Measurements from ENCODE around the gene ZNF319. TPM values are rescaled to one million over a fixed set of nuclear protein-coding genes. Genes with fewer than 3 reads are reported as not detected.

ZNF319 gene
- total and polyA plus RNA-seq, 2 of the 13 experiments (the other 11 are each of a cell fraction or from before 2014, with no cell fraction given): 2.4 to 3.6 TPM

DNA sequence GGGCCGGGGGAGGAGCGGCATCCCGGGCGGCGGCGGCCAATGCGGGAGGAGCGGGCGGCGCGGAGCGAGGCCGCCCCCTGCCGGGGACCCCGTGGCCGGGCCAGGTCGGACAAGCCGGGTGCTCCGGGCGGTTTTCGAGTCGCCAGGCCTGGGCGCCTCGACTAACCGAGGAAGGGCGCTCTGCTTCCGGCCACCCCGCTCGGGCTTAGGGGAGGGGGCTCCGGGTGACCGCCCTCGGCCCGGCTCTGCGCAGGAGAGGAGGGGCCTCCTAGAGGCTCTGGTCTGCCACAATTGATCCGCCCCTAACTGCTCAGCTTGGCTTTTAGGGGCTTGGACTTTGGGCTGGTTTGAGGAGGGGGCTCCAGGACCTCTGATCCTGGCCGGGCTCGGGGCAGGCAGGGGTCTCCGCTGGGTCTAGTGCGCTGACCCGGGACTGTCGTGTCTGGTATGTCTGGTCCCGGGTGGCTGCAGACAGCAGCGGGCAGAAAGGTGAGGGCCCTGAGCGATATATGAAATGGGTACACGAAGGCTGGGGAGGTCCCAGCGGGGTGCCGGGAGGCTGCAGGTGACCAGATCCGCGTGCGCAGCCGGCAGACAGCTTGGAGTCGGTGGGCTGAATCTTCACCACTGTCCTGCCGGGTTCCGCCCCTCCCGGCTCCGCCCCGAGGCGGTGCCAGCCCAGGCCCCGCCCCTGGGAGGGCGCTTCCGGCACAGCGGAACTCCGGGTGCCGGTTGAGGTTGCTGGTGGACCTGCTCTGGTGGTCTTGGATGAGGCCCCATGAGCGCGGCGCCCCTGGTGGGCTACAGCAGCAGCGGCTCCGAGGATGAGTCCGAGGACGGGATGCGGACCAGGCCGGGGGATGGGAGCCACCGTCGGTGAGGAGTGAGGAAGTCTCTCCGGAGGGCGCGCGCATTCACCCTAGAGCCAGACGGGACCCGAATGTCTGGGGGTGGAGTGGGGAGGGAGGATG is 519 bp upstream of the ZNF319 start, which contains the start of gene USB1 (continued):
- TF ChIP-seq TCF7L2 (IDR thresholded peaks at IDR 0.05; ENCODE audit: low read depth, low read length) (no peak), MED13 (CRISPR knock-in tag; IDR thresholded peaks at IDR 0.05) (peak; percentile 38), NFYC (CRISPR knock-in tag; IDR thresholded peaks at IDR 0.05) (no peak), SRF (IDR thresholded peaks at IDR 0.05; ENCODE audit: low read depth, low read length) (no peak), FOXK2 (IDR thresholded peaks at IDR 0.05) (no peak), ZNF17 (CRISPR knock-in tag; IDR thresholded peaks at IDR 0.05) (no peak), SNAPC2 (CRISPR knock-in tag; IDR thresholded peaks at IDR 0.05) (0 out of 2 replicates have a peak, but pooled peaks have one; percentile 36), CEBPG (CRISPR knock-in tag; IDR thresholded peaks at IDR 0.05) (no peak), SMARCC2 (IDR thresholded peaks at IDR 0.05) (no peak), GABPB1 (CRISPR knock-in tag; IDR thresholded peaks at IDR 0.05) (peak; percentile 93), HNRNPLL (IDR thresholded peaks at IDR 0.05; ENCODE audit: low read depth, low read length, poor library complexity, severe bottlenecking) (peak; percentile 77), SMAD9 (CRISPR knock-in tag; IDR thresholded peaks at IDR 0.05) (0 out of 2 replicates have a peak, but pooled peaks have one; percentile 36), FOXA3 (CRISPR knock-in tag; IDR thresholded peaks at IDR 0.05) (no peak), AHR (CRISPR knock-in tag; IDR thresholded peaks at IDR 0.05) (no peak), ZNF3 (CRISPR knock-in tag; IDR thresholded peaks at IDR 0.05) (no peak), ZNF792 (CRISPR knock-in tag; IDR thresholded peaks at IDR 0.05) (peak; percentile 65; the same call in 1 of the 2 replicates), CC2D1A (CRISPR knock-in tag; IDR thresholded peaks at IDR 0.05) (0 out of 2 replicates have a peak, but pooled peaks have one; percentile 49), ZFAT (CRISPR knock-in tag; conservative IDR thresholded peaks at IDR 0.05) (peak; percentile 22; the same call in 1 of the 2 replicates), ZNF883 (CRISPR knock-in tag; IDR thresholded peaks at IDR 0.05; ENCODE audit: not compliant biosample characterization) (peak; percentile 67), HDAC2 (CRISPR knock-in tag; IDR thresholded peaks at IDR 0.05) (peak; percentile 67; the same call in 1 of the 2 replicates), MEIS2 (CRISPR knock-in tag; IDR thresholded peaks at IDR 0.05) (peak; percentile 80), EED (CRISPR knock-in tag; IDR thresholded peaks at IDR 0.05) (0 out of 2 replicates have a peak, but pooled peaks have one; percentile 5), NR1H2 (CRISPR knock-in tag; IDR thresholded peaks at IDR 0.05; ENCODE audit: borderline replicate concordance, low read depth) (no peak), SMAD3 (CRISPR knock-in tag; IDR thresholded peaks at IDR 0.05) (no peak), ZNF605 (CRISPR knock-in tag; IDR thresholded peaks at IDR 0.05) (peak; percentile 88), RORA (CRISPR knock-in tag; IDR thresholded peaks at IDR 0.05) (no peak), MAZ (IDR thresholded peaks at IDR 0.05; ENCODE audit: borderline replicate concordance, low read depth, low read length) (peak; percentile 74), MAZ (CRISPR knock-in tag; IDR thresholded peaks at IDR 0.05; ENCODE audit: low read depth) (0 out of 2 replicates have a peak, but pooled peaks have one; percentile 37), ZNF577 (CRISPR knock-in tag; IDR thresholded peaks at IDR 0.05; ENCODE audit: borderline replicate concordance, low read depth) (no peak), ZSCAN9 (CRISPR knock-in tag; IDR thresholded peaks at IDR 0.05; ENCODE audit: borderline replicate concordance) (peak; percentile 39; the same call in 1 of the 2 replicates), ZNF367 (CRISPR knock-in tag; IDR thresholded peaks at IDR 0.05; ENCODE audit: borderline replicate concordance) (peak; percentile 64; the same call in 1 of the 2 replicates)
- TF ChIP-seq, protein P1, sequence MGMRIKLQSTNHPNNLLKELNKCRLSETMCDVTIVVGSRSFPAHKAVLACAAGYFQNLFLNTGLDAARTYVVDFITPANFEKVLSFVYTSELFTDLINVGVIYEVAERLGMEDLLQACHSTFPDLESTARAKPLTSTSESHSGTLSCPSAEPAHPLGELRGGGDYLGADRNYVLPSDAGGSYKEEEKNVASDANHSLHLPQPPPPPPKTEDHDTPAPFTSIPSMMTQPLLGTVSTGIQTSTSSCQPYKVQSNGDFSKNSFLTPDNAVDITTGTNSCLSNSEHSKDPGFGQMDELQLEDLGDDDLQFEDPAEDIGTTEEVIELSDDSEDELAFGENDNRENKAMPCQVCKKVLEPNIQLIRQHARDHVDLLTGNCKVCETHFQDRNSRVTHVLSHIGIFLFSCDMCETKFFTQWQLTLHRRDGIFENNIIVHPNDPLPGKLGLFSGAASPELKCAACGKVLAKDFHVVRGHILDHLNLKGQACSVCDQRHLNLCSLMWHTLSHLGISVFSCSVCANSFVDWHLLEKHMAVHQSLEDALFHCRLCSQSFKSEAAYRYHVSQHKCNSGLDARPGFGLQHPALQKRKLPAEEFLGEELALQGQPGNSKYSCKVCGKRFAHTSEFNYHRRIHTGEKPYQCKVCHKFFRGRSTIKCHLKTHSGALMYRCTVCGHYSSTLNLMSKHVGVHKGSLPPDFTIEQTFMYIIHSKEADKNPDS (CRISPR knock-in tag; IDR thresholded peaks at IDR 0.05): no peak
